Caco-2 (cell line): Measurements from ENCODE around the gene PEX13. TPM values are rescaled to one million over a fixed set of nuclear protein-coding genes. Genes with fewer than 3 reads are reported as not detected.

ENCODE experiments used
- BruUV-seq: library from RNA; stranded (reverse); fragments of 400-500 nt; replicated peaks from 2 replicates; lab custom pipeline; 2021; lab: Mats Ljungman, UMichigan
- CTCF ChIA-PET: fragments of 300-600 bp; sonication (Branson Sonifier 250); formaldehyde crosslinking; loops from one replicate; lab custom pipeline; 2022; ENCODE audit warnings: antibody characterized with exemption; lab: Charles Lee
- POLR2A ChIA-PET: fragments of 300-600 bp; sonication (Branson Sonifier 250); formaldehyde crosslinking; loops from one replicate; lab custom pipeline; 2022; ENCODE audit warnings: antibody characterized with exemption; lab: Charles Lee
- DNase-seq, 2 experiments: peaks; one replicate each; pipeline versions ENCODE4 v3.0.0 to v3.0.0-alpha.2; 2020 to 2022
- H3K27me3 ChIP-seq: replicated peaks from 2 replicates; pipeline ENCODE4 v1.6.0; 2011; ENCODE audit warnings: low read length; ENCODE audit not compliant: control insufficient read depth, insufficient read depth
- H3K36me3 ChIP-seq: 2 replicates; pipeline ENCODE4 v1.5.1; 2011; ENCODE audit warnings: low read length; ENCODE audit not compliant: control insufficient read depth, insufficient read depth
- H3K4me1 ChIP-seq: fragments of 250-450 bp; sonication (Bioruptor Pico); 2 replicates; pipeline ENCODE4 v1.5.1; 2020; ENCODE audit warnings: mild to moderate bottlenecking
- H3K4me3 ChIP-seq: 2 replicates; pipeline ENCODE4 v1.5.1; 2011; ENCODE audit warnings: low read depth, mild to moderate bottlenecking, control low read depth, low read length
- H3K9me3 ChIP-seq: fragments of 250-450 bp; sonication (Bioruptor Pico); 2 replicates; pipeline ENCODE4 v1.5.1; 2020; ENCODE audit warnings: mild to moderate bottlenecking, moderate library complexity
- H3K27ac Mint-ChIP-seq: one replicate; pipeline ENCODE4 v1.8.0; 2022; ENCODE audit warnings: mixed read lengths; ENCODE audit not compliant: unreplicated experiment
- H3K27me3 Mint-ChIP-seq: one replicate; pipeline ENCODE4 v1.8.0; 2022; ENCODE audit warnings: mixed read lengths; ENCODE audit not compliant: insufficient read depth, unreplicated experiment
- H3K36me3 Mint-ChIP-seq: one replicate; pipeline ENCODE4 v1.8.0; 2022; ENCODE audit warnings: mild to moderate bottlenecking, mixed read lengths; ENCODE audit not compliant: insufficient read depth, unreplicated experiment
- H3K4me1 Mint-ChIP-seq: one replicate; pipeline ENCODE4 v1.8.0; 2022; ENCODE audit warnings: low read depth, mixed read lengths; ENCODE audit not compliant: unreplicated experiment
- H3K4me3 Mint-ChIP-seq: one replicate; pipeline ENCODE4 v1.8.0; 2022; ENCODE audit warnings: mild to moderate bottlenecking, moderate library complexity, mixed read lengths; ENCODE audit not compliant: unreplicated experiment
- H3K9me3 Mint-ChIP-seq: one replicate; pipeline ENCODE4 v1.8.0; 2022; ENCODE audit warnings: mixed read lengths; ENCODE audit not compliant: unreplicated experiment
- CTCF ChIP-seq, 2 experiments: fragments of 200-600 bp in 1 of 2; IDR thresholded peaks; 1 replicate in 1 of 2; 2 replicates in 1 of 2; pipeline versions ENCODE4 v1.5.1 to v1.8.0; 2011 to 2022; ENCODE audit warnings: antibody characterized with exemption in 1 of 2, control low read depth in 1 of 2, inconsistent platforms in 1 of 2, low read depth in 1 of 2, low read length in 1 of 2, mild to moderate bottlenecking in 1 of 2, moderate library complexity in 1 of 2; ENCODE audit not compliant: insufficient read depth in 1 of 2, severe bottlenecking in 1 of 2, unreplicated experiment in 1 of 2
- intact Hi-C: fragments of 100-400 bp; cut with micrococcal nuclease; formaldehyde crosslinking; loops from one replicate; pipeline ENCODE4 v1.10.0; 2022; ENCODE audit not compliant: unreplicated experiment
- total RNA-seq: library from RNA; stranded (reverse); gene quantifications from 2 replicates; pipeline ENCODE4 v1.2.3, GENCODE V29; 2022

Gene PEX13
- total RNA-seq, 1 experiment from 2014 or later: 37.4 TPM

- Mint-ChIP-seq H3K4me3 (no peak overlapping the region), H3K27me3 (no peaks in the 10 kb centered on the region), H3K36me3 (peaks cover 25% of the 10 kb centered on the region), H3K9me3 (peaks cover 13% of the 10 kb centered on the region), H3K4me1 (peaks cover 6% of the 10 kb centered on the region), H3K27ac (no peak overlapping the region)
- H3K4me1 ChIP-seq: no peaks in the 10 kb centered on the region; the same call in 1 of the 2 replicates
- no TSS peak for BruUV-seq
- H3K27me3 ChIP-seq: no peaks in the 10 kb centered on the region
- DNase-seq: no peak
- H3K4me3 ChIP-seq: no peak overlapping the region
- POLR2A ChIA-PET: no interaction called here
- H3K9me3 ChIP-seq: peaks cover 4% of the 10 kb centered on the region; the same call in 1 of the 2 replicates
- CTCF ChIA-PET: no interaction called here
- intact Hi-C loops: no loop called here
- H3K36me3 ChIP-seq: no peaks in the 10 kb centered on the region
- no peak for TF ChIP-seq CTCF (IDR thresholded peaks at IDR 0.05; ENCODE audit: insufficient read depth in 1 of 2, low read depth in 1 of 2, low read length in 1 of 2, severe bottlenecking in 1 of 2, unreplicated experiment in 1 of 2)
These were observed 68.4 kb downstream of the PEX13 start for GRCh38 chr2:61085883-61086282.

GRCh38 chr2:61089797-61090196, 72.3 kb downstream of the PEX13 start:
- no peaks in the 10 kb centered on the region for H3K27me3 ChIP-seq
- H3K27me3 Mint-ChIP-seq: no peaks in the 10 kb centered on the region
- H3K9me3 Mint-ChIP-seq: peaks cover 7% of the 10 kb centered on the region
- no peaks in the 10 kb centered on the region for H3K36me3 ChIP-seq
- TF ChIP-seq CTCF (IDR thresholded peaks at IDR 0.05; ENCODE audit: insufficient read depth in 1 of 2, low read depth in 1 of 2, low read length in 1 of 2, severe bottlenecking in 1 of 2, unreplicated experiment in 1 of 2): no peak
- BruUV-seq: no TSS peak
- H3K4me1 Mint-ChIP-seq: peaks cover 6% of the 10 kb centered on the region
- intact Hi-C loops: no loop called here
- ChIA-PET POLR2A (no interaction called here), CTCF (interaction anchor here (0.6 kb wide), 1 partner anchor 28 kb away, joined by 4 read pairs; no protein-coding TSS in a partner anchor)
- H3K36me3 Mint-ChIP-seq: peaks cover 20% of the 10 kb centered on the region
- no peaks in the 10 kb centered on the region; the same call in 1 of the 2 replicates for H3K4me1 ChIP-seq
- peaks cover 4% of the 10 kb centered on the region; the same call in 1 of the 2 replicates for H3K9me3 ChIP-seq
- no peak overlapping the region for H3K4me3 ChIP-seq
- no peak overlapping the region for H3K27ac Mint-ChIP-seq
- no peak overlapping the region for H3K4me3 Mint-ChIP-seq
- DNase-seq: no peak

DNA sequence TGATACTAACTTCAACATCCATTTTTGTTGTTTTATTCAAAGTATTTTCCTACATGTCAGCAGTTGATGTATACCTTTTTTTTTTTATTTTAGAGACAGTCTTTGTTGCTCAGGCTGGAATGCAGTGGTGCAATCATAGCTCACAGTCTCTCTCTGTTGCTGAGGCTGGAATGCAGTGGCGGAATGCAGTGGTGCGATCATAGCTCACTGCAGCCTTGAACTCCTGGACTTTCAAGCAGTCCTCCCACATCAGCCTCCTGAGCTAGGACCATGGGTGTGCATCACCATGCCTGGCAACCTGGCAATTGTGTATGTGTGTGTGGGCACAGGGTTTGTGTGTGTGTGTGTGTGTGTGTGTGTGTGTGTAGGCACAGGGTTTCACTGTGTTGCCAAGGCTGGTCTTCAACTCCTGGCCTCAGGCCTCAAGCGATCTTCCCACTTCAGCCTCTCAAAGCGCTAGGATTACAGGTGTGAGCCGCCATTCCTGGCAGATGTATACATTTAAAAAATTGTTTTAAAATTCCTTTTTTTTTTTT, 72.9 kb downstream of the PEX13 start:
- H3K36me3 ChIP-seq: no peaks in the 10 kb centered on the region
- no peak for TF ChIP-seq CTCF (IDR thresholded peaks at IDR 0.05; ENCODE audit: insufficient read depth in 1 of 2, low read depth in 1 of 2, low read length in 1 of 2, severe bottlenecking in 1 of 2, unreplicated experiment in 1 of 2)
- Mint-ChIP-seq H3K27ac (peak overlapping the region; percentile 66), H3K9me3 (peaks cover under 1% of the 10 kb centered on the region), H3K4me1 (peaks cover 6% of the 10 kb centered on the region), H3K27me3 (no peaks in the 10 kb centered on the region), H3K4me3 (no peak overlapping the region), H3K36me3 (peaks cover 15% of the 10 kb centered on the region)
- intact Hi-C loops: no loop called here
- H3K4me3 ChIP-seq: no peak overlapping the region
- no peaks in the 10 kb centered on the region for H3K27me3 ChIP-seq
- POLR2A ChIA-PET: no interaction called here
- DNase-seq: peak; percentile 58 to 60
- no peaks in the 10 kb centered on the region; the same call in 1 of the 2 replicates for H3K4me1 ChIP-seq
- H3K9me3 ChIP-seq: peaks cover 4% of the 10 kb centered on the region; the same call in 1 of the 2 replicates
- no TSS peak for BruUV-seq
- CTCF ChIA-PET: interaction anchor here (0.6 kb wide), 1 partner anchor 29 kb away, joined by 4 read pairs; no protein-coding TSS in a partner anchor
